Superior temporal gyrus (tissue), 1 donor: ENCODE data around the gene TENT5C.
A peak's percentile ranks its signal among the peaks of the same experiment; 100 is the strongest.

ENCODE experiments used
- DNase-seq: peaks from one replicate; pipeline ENCODE4 v3.0.0-alpha.2; 2016; ENCODE audit errors: extremely low spot score

Gene TENT5C

GRCh38 chr1:117591252-117591651 is 14.6 kb upstream of the TENT5C start:
- no peak for DNase-seq

GRCh38 chr1:117592155-117592554 is 13.7 kb upstream of the TENT5C start:
- no peak for DNase-seq

GRCh38 chr1:117594261-117594990 is 11.4 kb upstream of the TENT5C start:
- no peak for DNase-seq

- no peak for DNase-seq
Measured at GRCh38 chr1:117596023-117596720, 9.7 kb upstream of the TENT5C start.

GRCh38 chr1:117598489-117598888 is 7.4 kb upstream of the TENT5C start:
- DNase-seq: no peak

- DNase-seq: no peak
Measured at GRCh38 chr1:117599286-117600221, 6.3 kb upstream of the TENT5C start.

- DNase-seq: no peak
Measured at GRCh38 chr1:117600325-117600943, 5.4 kb upstream of the TENT5C start.

- DNase-seq: no peak
Measured at GRCh38 chr1:117600966-117601365, 4.9 kb upstream of the TENT5C start.

GRCh38 chr1:117602862-117603261 is 3.0 kb upstream of the TENT5C start:
- DNase-seq: no peak

- peak; percentile 54 for DNase-seq
Measured at GRCh38 chr1:117605164-117605773, 579 bp upstream of the TENT5C start.

GRCh38 chr1:117606649-117607430 is 992 bp downstream of the TENT5C start:
- no peak for DNase-seq

GRCh38 chr1:117607471-117607870 is 1.6 kb downstream of the TENT5C start:
- no peak for DNase-seq

GRCh38 chr1:117608115-117608615 is 2.3 kb downstream of the TENT5C start:
- DNase-seq: no peak

- DNase-seq: no peak
Measured at GRCh38 chr1:117608758-117609157, 2.9 kb downstream of the TENT5C start.

- DNase-seq: no peak
Measured at GRCh38 chr1:117609471-117609911, 3.6 kb downstream of the TENT5C start.

GRCh38 chr1:117610036-117610435 is 4.2 kb downstream of the TENT5C start:
- no peak for DNase-seq

GRCh38 chr1:117611121-117611601 is 5.3 kb downstream of the TENT5C start:
- no peak for DNase-seq

- DNase-seq: no peak
Measured at GRCh38 chr1:117611894-117612483, 6.1 kb downstream of the TENT5C start.

- peak; percentile 40 for DNase-seq
Measured at GRCh38 chr1:117612517-117613248, 6.8 kb downstream of the TENT5C start.
